ENCODE results near the gene SLC30A2.
A peak's percentile ranks its signal among the peaks of the same experiment; 100 is the strongest.

The SLC30A2 gene

DNA sequence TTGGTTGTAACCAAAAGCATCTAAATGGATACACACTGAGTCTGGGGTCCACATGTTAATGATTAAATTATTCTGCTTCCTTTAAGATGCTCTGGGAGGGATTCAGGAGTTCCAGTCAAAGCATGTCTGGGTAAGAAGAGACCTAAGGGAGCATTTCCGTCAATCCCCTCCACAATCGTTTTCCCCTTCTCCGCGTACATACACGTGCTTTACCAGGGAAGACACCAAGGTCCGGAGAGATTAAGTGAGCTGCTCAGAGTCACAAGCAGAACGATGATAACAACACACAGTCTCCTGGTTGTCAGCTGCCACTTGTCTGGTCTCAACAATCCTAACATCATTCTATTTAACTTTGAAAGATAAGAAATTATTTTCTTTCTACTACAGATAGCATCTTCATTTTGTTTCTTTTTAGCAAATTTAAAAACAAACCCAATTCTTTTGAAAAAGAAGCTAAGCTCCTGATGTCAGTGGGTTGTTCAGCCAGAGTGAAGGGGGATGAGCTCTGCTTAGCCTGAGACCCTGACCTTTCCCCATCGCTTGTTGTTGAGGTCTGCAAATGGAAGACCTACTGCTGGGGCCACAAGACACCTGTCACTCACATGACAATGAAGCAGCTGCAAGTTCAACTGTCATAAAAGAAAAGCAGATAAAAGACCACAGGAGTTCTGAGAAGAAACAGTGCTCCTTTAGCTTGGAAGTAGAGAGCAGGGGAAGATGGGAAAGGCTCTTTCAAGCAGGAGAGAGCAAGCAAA is 52.5 kb downstream of the SLC30A2 start:
- DNase-seq = no peak

- no peak for DNase-seq
Observed at GRCh38 chr1:25992689-25993171, 53.2 kb downstream of the SLC30A2 start.

GRCh38 chr1:25991937-25992688 is 53.8 kb downstream of the SLC30A2 start:
- DNase-seq = no peak

DNA sequence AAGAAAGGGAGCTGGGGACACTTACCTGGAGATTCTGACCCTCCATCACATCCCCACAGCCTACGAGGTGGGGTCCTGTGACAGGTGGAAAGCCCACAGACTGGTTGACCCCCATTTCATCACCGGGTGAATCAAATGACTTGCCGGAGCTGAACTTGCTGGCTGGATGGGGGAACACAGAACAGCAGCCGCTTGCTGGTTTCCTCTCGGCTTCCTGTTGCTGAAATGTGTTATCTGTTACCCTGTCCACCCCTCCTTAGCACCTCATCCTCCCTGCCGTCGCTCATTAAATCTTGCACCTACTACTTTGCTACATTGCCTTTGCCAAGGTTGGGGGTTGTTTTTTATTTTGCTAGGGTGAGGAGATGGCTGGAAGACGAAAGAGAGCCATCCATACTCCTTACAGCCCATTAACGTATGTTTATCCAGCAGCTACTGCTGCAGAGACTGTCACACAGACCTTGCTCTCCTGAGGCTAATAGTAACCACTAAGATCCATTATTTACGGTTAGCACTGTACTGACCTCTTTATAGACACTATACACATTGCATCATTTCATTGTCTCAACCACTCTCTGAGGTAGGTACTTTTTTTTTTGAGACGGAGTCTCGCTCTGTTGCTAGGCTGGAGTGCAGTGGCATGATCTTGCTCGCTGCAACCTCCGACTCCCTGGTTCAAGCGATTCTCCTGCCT is 55.1 kb downstream of the SLC30A2 start:
- DNase-seq = peak; percentile 43

DNA sequence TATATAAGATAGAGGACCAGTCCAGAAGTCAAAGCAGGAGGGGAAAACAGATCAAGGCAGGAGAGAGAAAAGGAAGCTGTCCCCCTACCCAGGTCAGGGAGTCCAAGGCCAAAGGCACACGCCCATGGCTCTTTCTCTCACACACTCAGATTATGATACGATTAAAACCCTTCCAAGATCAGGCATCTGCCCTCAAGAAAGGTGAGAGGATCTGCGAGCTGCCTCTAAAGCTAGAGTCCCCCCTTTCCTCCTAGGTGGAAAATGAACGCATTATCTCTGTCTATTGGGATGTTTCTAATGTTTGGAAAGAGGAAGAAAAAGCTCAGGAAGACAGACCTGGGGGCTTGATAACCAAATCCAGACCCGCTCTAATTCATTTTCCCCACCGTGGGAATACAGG is 55.7 kb downstream of the SLC30A2 start:
- no peak for DNase-seq

DNA sequence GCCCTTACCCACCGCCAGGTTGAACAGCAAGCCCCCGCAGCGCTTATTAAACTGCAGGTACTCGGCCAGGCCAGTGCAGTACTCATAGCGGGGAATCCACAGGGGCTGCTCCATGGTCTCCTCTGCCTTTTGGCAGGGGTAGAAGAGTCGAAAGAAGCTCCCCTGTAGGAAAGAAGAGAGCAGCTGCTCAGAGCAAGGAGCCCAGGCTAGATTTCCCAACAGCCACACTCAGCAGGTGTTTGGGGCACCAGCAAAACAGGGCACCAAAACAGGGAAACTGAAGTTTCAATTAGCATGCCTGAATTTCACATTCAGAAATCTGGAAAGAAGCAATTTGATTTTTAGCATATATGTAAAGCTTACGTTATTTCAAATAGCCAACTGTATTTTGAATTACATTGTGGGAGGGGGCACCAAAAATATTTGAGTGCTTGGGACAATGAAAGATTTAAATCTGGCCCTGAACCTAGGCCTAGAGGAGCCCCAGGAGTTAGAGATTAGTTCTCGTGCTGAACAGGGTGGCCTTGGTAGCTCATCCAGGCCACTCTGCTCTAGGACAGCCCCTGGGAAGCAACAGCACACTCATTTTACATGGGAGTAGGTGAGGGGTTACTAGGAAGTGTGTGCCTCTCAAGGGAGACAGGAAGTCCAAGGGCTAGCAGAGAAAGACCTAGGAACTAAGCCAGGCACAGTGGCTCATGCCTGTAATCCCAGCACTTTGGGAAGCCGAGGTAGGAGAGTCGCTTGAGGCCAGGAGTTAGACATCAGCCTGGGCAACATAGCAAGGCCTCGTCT is 56.3 kb downstream of the SLC30A2 start:
- DNase-seq = no peak

GRCh38 chr1:25987951-25988350 is 58.0 kb downstream of the SLC30A2 start:
- no peak for DNase-seq
